MG63 (cell line): Measurements from ENCODE around the gene TOLLIP. TPM values are rescaled to one million over a fixed set of nuclear protein-coding genes. Genes with fewer than 3 reads are reported as not detected.
"Not testable (repeated sequence)": the region's sequence is repeated elsewhere in the genome, so short reads cannot be mapped to it uniquely, and the experiment has no call there.

Source experiments
- DNase-seq: peaks from one replicate; pipeline ENCODE4 v3.0.0-alpha.2; 2020
- H3K27me3 ChIP-seq: fragments of 250-450 bp; sonication (Bioruptor Pico); 2 replicates; pipeline ENCODE4 v1.5.1; 2020; ENCODE audit warnings: mild to moderate bottlenecking, moderate library complexity
- H3K36me3 ChIP-seq: fragments of 250-450 bp; sonication (Bioruptor Pico); 2 replicates; pipeline ENCODE4 v1.5.1; 2020; ENCODE audit warnings: mild to moderate bottlenecking, moderate library complexity
- H3K4me3 ChIP-seq: fragments of 250-450 bp; sonication (Bioruptor Pico); 2 replicates; pipeline ENCODE4 v1.5.1; 2020; ENCODE audit warnings: mild to moderate bottlenecking, moderate library complexity
- H3K9me3 ChIP-seq: fragments of 250-450 bp; sonication (Bioruptor Pico); 2 replicates; pipeline ENCODE4 v1.5.1; 2020; ENCODE audit warnings: mild to moderate bottlenecking, moderate library complexity
- total RNA-seq: library from RNA; depleted of rRNA; stranded (reverse); fragments of >200 nt; shearing (Covaris generic); gene quantifications from 2 replicates; pipeline ENCODE4 v1.2.3, GENCODE V29; 2014; ENCODE audit warnings: low replicate concordance; rRNA removed

TOLLIP gene
- total RNA-seq, result 20.6 and 27.3 TPM in 2 replicates

DNA sequence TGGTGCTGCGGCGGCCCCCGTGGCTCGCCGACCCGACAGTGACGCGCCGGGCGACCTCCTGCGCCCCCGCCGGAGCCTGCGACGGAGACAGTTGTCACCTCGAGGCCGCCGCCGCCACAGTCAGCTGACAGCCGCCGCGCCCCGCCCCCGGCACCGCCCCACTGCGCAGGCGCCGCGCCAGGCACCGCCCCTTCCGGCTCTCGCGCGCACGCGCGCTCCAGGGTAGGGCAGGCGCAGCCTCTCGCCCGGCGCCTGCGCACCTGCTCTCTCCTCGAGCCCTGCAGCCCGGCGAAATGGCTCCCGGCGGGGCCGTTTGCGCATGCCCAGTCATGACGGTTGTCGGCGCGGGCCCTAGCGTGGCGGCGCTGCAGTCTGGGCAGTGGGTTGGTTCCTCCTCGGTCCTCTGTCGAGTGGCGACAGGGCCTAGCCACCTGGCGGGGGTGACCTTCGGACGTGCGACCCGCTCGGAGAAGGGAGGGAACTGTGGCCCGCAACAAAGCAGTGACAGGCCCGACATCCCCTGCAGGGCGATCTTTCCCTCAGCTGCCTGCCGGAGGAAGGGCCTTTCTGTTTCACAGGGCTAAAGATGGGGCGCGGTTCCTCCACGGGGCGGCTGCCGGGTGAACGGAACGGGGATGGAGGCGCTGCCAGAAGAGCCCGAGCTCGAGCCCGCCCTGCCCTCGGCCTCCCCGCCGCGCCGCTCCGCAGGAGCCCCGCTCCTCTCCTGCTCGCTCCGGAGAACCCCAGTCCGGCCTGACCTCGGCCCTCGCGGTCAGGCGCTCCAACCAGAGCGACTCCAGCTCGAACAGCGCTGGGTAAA is at the start of gene TOLLIP:
Gene TOLLIP (minus strand): TSS at position 135 of the 820 bp plus-strand sequence. CDS start 134 bp downstream, at position 1.
- H3K27me3 ChIP-seq, result no peaks in the 10 kb centered on the region
- peaks cover 9% of the 10 kb centered on the region for H3K9me3 ChIP-seq
- peak; percentile 93 for DNase-seq
- H3K4me3 ChIP-seq, result peak within 1 kb of the TSS; percentile 67
- H3K36me3 ChIP-seq, result peaks cover 2% of the 10 kb centered on the region; the same call in 1 of the 2 replicates

DNA sequence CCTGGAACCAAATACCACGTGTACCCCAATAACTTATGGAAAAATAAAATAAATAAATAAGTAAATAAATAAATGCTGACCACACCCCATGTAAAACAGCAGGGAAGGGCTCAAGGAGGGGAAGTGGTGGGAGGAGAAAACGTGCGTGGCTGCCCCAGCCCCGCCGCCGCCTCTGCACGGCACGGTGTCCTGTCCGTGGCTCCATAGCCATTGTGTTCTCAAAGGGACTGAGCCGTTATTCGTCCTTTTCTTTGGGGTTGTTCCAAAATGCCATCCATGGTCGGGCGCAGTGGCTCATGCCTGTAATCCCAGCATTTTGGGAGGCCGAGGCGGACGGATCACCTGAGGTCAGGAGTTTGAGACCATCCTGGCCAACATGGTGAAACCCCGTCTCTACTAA is 49.5 kb upstream of the TOLLIP start:
- H3K4me3 ChIP-seq, DNase-seq, H3K36me3 ChIP-seq, H3K9me3 ChIP-seq: not testable (repeated sequence)
- peaks cover 20% of the 10 kb centered on the region for H3K27me3 ChIP-seq

DNA sequence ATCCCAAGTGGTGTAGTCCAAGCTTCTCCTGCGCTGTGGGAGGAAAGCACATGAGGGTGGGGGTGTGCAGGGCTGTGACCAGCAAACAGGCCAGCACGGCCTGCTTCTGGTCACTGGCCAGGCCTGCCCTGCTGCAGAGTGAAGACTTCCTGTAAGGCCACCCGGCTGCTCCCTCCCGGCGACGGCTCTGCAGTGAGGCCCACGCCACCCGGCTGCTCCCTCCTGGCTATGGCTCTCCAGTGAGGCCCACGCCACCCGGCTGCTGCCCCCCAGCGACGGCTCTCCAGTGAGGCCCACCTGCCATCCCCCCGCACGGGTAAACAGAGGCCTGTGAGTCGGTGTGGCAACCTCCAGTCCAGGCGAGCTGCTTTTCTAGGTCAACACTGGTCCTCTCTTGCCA is 48.9 kb upstream of the TOLLIP start:
- Histone ChIP-seq H3K9me3 (no peaks in the 10 kb centered on the region), H3K36me3 (no peaks in the 10 kb centered on the region), H3K27me3 (peaks cover 13% of the 10 kb centered on the region), H3K4me3 (no peak overlapping the region)
- DNase-seq, result no peak

DNA sequence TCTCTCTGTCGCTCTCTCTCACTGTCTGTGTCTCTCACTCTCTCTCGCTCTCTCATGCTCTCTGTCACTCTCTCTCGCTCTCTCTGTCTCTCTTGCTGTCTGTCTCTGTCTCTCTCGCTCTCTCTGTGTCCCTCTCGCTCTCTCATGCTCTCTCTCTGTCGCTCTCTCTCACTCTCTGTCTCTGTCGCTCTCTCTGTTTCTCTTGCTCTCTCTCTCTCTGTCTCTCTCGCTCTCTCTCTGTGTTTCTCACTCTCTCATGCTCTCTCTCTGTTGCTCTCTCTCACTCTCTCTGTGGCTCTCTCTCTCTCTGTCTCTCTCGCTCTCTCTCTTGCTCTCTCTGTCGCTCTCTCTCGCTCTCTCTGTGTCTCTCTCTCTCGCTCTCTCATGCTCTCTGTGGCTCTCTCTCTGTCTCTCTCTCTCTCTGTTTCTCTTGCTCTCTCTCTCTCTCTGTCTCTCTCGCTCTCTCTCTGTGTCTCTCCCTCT is 47.1 kb upstream of the TOLLIP start:
- Histone ChIP-seq H3K4me3 (no peak overlapping the region), H3K9me3 (no peaks in the 10 kb centered on the region), H3K36me3 (no peaks in the 10 kb centered on the region), H3K27me3 (peaks cover 11% of the 10 kb centered on the region)
- no peak for DNase-seq

DNA sequence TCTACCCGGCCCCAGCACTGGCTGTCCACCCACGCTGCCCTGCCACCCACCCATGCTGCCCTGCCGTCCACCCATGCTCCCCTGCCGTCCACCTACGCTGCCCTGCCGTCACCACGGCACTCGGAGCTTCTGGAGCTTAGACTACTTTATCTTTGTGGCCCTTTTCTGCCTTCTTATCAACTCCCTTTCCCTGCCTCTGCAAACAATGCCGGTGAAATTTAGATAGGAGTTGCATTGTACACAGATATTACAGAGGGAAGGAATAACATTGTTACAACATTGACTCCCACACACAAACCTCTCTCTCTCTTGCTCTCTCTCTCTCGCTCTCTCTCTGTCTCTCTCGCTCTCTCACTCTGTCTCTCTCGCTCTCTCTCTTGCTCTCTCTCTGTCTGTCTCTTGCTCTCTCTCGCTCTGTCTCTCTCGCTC is 46.6 kb upstream of the TOLLIP start:
- H3K27me3 ChIP-seq, result peaks cover 11% of the 10 kb centered on the region
- no peak for DNase-seq
- H3K9me3 ChIP-seq, result no peaks in the 10 kb centered on the region
- no peak overlapping the region for H3K4me3 ChIP-seq
- H3K36me3 ChIP-seq, result no peaks in the 10 kb centered on the region

DNA sequence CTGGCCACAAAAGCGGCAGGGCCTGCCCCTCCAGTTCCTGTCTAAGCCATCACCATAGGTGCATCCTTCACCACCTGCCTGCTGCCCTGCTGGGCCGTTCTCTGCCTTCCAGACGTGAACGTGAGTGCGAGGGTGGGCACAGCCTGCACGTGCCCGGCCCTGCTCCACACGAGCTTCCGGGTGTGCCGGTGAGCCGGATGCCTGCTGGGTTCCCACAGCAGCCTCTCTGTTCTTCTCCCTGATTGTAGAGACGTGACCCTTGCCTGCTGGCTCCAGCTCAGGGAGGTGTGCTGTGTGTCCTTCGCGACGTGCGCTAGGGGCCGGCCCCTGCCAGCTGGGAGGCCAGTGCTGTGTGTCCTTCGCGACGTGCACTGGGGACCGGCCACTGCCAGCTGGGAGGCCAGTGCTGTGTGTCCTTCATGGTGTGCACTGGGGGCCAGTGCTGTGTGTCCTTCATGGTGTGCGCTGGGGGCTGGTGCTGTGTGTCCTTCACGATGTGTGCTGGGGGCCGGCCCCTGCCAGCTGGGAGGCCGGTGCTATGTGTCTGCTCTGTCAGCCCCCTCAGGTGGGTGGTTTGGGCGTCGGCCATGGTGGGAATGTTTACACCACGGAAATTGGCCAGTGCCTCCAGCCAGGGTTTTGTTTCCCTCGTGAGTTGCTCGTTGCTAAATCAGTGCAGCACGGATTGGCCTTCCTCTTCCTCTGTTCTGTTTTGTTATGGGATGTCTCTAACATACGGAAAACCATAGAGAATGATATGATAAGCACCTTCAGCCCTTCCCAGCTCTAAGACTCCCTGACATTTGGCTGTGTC is 44.9 kb upstream of the TOLLIP start:
- no peaks in the 10 kb centered on the region for H3K36me3 ChIP-seq
- H3K4me3 ChIP-seq, result no peak overlapping the region
- no peaks in the 10 kb centered on the region for H3K9me3 ChIP-seq
- H3K27me3 ChIP-seq, result peaks cover 11% of the 10 kb centered on the region
- DNase-seq, result no peak

DNA sequence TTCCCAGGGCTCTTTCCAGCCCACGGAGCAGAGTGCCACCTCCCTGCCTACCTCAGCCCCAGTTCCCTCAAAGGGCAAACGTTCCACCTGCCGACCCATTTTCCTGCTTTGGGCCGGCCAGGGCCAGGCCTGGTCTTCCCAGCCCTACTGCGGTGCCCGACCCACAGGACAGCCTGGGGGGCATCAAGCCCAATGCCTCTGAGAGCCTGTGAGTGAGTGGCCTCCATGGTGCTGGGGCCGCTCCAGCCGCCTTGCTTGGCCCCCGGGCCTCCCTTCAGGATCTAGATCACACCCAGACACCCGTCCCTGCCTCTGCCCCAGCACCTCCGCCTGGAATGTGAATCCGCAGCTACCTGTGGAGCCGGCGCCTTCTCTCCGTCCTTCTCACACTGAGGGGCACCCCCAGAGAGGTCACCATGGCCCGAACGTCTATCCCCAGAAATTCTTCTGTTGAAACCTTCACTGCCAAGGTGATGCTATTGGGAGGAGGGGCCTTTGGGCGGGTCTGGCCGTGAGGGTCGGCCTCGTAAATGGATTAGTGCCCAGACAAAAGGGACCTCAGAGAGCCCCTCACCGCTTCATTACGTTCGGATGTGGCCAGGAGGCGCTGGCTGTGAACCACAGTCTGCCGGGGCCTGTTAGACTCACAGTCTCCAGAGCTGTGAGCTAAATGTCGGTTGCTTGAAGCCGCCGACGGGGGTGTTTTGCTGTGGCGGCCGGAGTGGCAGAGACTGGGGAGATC is 44.1 kb upstream of the TOLLIP start:
- Histone ChIP-seq H3K4me3 (no peak overlapping the region), H3K27me3 (peaks cover 11% of the 10 kb centered on the region), H3K9me3 (no peaks in the 10 kb centered on the region), H3K36me3 (no peaks in the 10 kb centered on the region)
- DNase-seq, result no peak

DNA sequence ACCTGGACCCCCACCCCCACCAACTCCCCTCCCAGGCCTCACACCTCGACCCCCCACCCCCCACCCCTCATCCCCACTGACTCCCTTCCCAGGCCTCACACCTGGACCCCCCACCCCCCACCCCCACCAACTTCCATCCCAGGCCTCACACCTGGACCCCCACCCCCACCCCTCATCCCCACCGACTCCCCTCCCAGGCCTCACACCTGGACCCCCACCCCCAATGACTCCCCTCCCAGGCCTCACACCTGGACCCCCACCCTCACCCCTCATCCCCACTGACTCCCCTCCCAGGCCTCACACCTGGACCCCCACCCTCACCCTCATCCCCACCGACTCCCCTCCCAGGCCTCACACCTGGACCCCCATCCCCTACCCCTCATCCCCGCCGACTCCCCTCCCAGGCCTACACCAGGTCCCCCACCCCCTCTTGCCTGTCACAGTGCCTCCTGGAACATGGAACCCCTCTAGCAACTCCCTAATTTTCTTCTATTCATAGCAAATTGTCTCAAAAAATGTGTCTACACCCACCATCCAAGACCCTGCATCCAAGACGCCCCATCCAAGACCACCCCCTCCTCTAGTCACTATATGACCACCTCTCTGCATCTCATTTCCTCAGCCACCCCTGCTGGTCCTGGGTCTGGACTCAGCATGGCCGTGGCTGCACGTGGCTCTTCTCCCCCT is 43.4 kb upstream of the TOLLIP start:
- Histone ChIP-seq H3K9me3 (no peaks in the 10 kb centered on the region), H3K4me3 (no peak overlapping the region), H3K36me3 (no peaks in the 10 kb centered on the region), H3K27me3 (peaks cover 11% of the 10 kb centered on the region)
- no peak for DNase-seq

DNA sequence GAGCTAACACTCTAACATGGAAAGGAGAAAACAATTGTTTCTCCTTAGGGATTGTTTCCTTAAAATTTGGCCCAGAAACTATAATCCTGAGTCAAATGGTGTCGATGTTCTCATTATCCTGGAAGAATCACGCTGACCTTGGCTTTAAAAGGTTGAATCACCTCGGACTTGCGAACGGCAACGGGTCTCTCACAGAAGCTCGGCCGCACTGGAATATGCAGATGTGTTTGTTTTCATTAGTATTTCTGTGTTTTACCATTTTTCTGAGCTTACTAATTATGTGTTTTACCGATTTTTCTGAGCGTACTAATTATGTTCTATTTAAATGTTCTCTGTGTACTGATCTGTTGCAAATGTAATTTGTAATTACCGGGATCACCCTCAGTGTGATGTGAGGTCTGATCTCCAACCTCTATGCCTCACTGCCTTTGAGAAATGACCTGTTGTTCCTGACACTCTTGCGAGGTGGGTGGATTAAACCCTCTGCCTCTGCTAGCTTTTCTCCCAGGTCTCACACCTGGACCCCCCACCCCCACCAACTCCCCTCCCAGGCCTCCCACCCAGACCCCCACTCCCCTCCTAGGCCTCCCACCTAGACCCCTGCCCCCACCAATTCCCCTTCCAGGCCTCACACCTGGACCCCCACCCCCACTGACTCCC is 42.0 kb upstream of the TOLLIP start:
- Histone ChIP-seq H3K27me3 (peaks cover 4% of the 10 kb centered on the region), H3K36me3 (no peaks in the 10 kb centered on the region), H3K4me3 (no peak overlapping the region), H3K9me3 (no peaks in the 10 kb centered on the region)
- no peak for DNase-seq

DNA sequence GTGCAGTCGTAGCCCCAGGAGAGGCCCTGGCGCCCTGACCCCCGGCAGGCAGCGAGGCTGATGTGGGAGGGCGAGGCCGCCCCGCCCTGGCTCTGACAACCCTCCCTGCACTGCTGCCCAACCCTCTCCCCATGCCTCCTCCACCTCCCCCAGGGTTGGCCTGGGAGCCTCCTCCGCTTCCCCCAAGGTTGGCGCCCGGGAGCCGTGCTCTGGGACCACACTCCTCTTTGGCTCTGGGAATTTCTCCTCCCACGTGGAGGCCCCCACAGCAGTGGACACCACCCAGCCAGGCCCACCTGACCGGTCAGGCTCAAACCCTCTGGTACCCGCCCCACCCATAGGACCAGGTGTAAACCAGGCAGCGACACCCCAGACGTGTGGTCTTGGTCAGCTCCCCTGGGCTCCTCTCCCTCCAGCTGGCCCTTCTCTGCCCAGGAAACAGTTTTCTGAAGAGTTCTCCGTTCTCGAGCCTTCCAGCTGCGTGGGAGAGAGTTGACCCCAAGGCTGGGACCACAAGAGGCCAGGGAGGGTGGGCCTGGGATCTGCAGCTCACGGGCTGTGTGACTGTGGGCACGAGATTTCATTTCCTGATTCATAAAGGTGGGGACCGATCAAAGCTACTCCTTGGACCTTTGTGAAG is 40.8 kb upstream of the TOLLIP start:
- Histone ChIP-seq H3K4me3 (no peak overlapping the region), H3K27me3 (no peaks in the 10 kb centered on the region; the same call in 1 of the 2 replicates), H3K9me3 (no peaks in the 10 kb centered on the region), H3K36me3 (no peaks in the 10 kb centered on the region)
- no peak for DNase-seq

DNA sequence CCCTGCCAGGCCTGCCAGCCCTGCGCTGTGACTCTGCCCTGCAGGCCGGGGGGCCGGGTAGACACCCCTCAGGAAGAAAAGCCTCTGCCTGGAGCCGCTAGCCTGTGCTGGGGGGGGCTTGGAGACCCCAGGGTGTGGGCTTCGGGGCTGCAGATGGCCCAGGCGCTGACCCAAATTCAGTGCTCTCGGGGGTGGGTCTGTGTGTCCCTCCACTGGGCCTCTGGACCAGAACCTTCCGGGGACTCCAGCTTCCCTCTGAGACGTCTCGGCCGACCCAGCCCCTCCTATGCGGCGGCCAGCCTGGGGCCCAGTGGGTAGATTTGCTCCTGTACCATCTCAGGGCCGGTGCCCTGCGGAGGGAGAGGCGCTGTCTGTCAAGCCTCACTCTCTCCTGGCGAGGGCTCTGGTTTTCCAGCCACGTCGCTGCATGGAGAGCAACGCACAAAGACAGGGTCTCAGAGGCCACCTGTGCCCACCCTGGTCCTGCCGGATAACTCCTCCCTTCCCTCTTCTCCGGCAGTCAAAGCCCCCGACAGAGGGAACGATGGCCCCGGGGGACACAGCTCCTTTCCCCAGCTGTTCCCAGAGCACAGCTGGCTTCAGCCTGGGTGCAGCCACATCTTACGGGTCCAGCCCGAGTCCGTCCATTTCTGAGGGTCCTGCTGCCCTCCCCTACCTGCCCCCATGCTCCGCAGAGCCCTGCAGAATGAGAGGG is 40.1 kb upstream of the TOLLIP start:
- Histone ChIP-seq H3K9me3 (no peaks in the 10 kb centered on the region), H3K27me3 (no peaks in the 10 kb centered on the region; the same call in 1 of the 2 replicates), H3K36me3 (no peaks in the 10 kb centered on the region), H3K4me3 (no peak overlapping the region)
- no peak for DNase-seq

DNA sequence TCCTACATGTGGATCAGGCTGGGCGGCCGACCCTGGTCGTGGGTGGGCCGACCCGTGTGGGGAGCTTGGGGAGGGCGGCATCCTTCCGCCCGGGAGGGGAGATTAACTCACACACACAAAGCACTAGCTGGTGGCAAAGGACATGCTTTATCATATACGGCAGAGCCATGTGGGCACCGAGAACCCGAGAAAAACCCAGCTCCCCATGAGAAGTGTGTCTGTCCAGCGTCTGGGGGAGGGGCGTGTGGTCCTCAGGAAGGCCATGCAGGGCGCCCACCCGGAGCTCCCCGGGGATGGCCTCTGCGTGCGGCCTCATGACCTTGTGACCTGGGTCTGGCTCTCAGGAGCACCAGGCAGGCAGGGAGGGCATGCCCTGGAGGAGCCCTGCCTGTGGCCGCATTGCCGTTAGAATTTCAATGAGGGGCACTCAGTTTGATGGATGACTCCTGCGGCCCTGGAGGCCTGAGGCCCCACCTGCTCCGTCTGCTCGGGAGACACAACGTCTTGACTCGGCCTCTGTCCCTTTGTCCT is 39.4 kb upstream of the TOLLIP start:
- Histone ChIP-seq H3K36me3 (no peaks in the 10 kb centered on the region), H3K27me3 (peaks cover 6% of the 10 kb centered on the region; the same call in 1 of the 2 replicates), H3K9me3 (no peaks in the 10 kb centered on the region), H3K4me3 (no peak overlapping the region)
- no peak for DNase-seq

DNA sequence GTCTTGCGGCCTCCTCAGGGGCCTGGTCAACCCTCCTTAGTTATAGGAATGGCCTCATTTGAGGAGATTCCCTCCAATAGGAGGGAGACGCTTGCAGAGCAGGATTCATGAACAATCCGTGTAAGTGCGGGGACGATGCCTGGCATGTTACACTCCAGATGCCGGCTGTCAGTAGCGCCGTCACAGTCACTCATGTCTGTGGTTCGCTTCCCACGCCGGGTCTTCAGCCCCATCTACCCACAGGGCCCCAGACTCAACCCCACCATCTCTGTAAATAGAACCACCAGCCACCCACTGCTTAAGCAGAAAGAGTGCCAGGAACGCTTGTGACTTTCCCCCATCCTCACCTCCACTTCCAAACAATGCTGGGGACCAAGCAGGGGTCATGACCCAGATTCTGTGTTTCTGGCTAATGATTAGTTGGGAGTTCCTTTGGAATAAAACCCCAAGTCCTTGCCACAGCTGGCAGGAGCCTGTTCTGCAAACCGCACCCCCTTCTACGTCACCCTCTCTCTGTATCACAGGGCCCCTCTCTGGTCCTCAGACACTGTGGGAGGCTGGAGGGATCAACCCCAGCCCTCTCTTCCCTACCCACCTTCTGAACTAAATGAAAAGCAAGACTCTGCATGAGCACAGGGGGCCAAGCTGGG is 38.8 kb upstream of the TOLLIP start:
- Histone ChIP-seq H3K27me3 (peaks cover 8% of the 10 kb centered on the region; the same call in 1 of the 2 replicates), H3K4me3 (no peak overlapping the region), H3K36me3 (no peaks in the 10 kb centered on the region), H3K9me3 (no peaks in the 10 kb centered on the region)
- DNase-seq, result no peak

DNA sequence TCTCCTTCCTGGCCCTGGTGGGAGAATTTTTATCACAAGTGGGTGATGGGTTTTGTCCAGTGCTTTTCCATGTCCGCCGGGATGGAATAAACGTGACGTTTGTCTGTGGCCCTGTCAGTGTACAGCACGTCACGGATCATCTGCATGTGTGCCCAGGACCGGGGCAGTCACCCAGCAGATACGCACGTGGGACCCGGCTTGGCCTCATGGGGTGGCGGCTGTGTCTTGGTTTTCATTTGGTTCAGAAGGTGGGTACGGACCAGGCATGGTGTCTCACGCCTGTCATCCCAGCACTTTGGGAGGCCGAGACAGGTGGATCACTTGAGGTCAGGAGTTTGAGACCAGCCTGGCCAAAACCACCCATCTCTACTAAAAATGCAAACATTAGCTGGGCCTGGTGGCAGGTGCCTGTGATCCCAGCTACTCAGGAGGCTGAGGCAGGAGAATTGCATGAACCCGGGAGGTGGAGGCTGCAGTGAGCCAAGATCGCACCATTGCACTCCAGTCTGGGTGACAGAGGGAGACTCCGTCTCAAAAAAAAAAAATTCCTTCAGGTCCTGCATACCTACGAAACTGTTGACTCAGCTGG is 38.1 kb upstream of the TOLLIP start:
- not testable (repeated sequence) for DNase-seq, H3K9me3 ChIP-seq, H3K4me3 ChIP-seq, H3K36me3 ChIP-seq
- peaks cover 12% of the 10 kb centered on the region; the same call in 1 of the 2 replicates for H3K27me3 ChIP-seq
